Stimulated activated CD8-positive, alpha-beta memory T cell treated with anti-CD3 and anti-CD28 coated beads, Interleukin-4, amount 100 ng/mL, for 4 hours (primary cell): ENCODE results near the gene COMP.

ENCODE experiments used
- DNase-seq, 2 donors: peaks; one replicate each; pipeline ENCODE4 v3.0.0-alpha.2; 2020; ENCODE audit warnings: low read depth in 2 of 2, low spot score in 1 of 2

Gene COMP

GRCh38 chr19:18783958-18784785 lies 6.9 kb downstream of the COMP start:
- no peak for DNase-seq

- no peak for DNase-seq
Measured at GRCh38 chr19:18782559-18783225, 8.4 kb downstream of the COMP start.

DNA sequence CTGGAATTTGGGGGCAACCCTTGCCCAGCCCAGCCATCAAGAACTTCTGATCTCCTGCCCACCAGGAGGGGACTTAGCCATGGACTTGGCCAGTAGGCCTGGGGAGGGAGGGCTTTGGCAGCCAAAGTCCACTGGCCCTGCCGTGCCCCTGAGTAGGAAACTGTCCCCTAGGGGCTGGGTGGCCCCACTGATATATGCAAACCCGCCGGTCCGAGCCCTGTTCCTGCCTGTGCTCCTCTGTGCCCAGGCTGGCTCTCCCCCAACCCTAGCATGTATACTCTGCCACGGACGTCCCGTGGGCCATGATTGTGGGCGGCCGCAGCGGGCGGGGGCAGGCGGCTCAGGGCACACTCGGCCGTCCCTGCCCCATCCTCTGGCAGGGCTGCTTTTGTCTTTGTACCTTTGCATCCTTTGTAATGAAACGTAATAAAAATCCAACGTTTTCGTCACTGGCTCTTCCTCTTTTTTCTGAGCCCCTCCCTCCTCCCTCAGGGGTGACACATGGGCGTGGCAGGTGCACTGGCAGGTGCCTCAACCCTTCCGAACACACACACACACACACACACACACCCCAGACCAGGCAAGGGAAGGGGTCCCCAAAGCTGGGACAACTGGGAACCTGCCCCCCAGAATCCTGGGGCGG lies 9.1 kb downstream of the COMP start:
- DNase-seq, result no peak

DNA sequence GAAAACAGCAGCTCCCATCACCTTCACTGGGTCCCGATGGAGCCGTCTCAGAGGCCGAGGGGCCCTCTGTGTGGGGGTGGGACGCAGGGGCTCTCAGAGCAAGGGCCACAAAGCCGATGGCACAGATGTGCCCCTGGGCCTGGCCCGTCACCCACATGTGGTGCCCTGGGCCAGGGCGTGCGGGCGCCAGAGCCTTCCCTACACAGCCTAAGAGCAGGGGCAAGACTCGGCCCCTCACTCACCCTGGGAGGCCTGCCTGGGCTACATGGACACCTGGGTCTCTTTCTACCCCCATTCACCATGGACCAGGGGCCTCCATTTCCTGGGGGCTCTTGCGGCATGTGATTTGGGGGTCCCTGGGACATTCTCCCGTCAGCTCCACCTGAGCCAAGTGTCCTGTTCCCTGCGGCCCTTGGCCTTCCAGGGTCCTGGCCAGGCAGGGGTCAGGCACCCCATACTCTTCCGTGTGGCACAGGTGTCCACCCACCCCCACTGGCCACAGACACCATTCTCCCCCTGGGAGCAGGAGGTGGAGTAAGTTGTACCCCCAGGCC lies 10.0 kb downstream of the COMP start:
- DNase-seq, result no peak

DNA sequence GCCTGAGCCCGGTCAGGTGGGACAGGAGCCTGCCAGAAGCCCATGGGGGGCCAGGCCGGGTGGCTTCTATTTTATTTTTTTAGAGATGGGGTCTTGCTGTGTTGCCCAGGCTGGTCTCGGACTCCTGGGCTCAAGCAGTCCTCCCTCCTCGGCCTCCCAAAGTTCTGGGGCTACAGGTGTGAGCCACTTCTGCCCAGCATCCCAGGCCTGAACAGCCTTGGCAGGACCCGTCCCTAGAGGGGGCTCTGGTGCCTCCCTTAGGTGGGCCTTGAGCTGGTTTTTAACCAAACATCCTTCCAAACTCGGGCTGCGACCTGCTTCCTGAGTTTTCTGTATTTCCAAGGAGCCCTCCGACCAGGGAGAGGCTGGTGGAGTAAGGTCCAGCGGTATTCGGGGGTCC lies 10.5 kb downstream of the COMP start:
- no peak for DNase-seq

- no peak for DNase-seq
Measured at GRCh38 chr19:18780081-18780480, 11.0 kb downstream of the COMP start.

- DNase-seq, result no peak
Measured at GRCh38 chr19:18778826-18779495, 12.1 kb downstream of the COMP start.

- no peak for DNase-seq
Measured at GRCh38 chr19:18778076-18778389, 13.1 kb downstream of the COMP start.

DNA sequence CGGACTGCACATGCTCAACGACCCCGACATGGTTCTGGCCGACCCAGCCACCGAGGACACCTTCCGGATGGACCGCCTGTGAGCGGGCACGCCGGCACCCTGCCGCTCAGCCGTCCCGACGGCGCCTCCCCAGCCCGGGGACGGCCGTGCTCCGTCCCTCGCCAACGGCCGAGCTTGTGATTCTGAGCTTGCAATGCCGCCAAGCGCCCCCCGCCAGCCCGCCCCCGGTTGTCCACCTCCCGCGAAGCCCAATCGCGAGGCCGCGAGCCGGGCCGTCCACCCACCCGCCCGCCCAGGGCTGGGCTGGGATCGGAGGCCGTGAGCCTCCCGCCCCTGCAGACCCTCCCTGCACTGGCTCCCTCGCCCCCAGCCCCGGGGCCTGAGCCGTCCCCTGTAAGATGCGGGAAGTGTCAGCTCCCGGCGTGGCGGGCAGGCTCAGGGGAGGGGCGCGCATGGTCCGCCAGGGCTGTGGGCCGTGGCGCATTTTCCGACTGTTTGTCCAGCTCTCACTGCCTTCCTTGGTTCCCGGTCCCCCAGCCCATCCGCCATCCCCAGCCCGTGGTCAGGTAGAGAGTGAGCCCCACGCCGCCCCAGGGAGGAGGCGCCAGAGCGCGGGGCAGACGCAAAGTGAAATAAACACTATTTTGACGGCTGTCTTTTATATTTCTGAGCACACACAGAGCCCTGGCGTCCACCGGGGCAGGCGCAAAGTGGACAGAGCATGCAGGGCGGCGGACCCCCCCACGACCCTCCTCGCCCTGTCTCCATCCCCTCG lies 13.6 kb downstream of the COMP start:
- DNase-seq, result no peak

DNA sequence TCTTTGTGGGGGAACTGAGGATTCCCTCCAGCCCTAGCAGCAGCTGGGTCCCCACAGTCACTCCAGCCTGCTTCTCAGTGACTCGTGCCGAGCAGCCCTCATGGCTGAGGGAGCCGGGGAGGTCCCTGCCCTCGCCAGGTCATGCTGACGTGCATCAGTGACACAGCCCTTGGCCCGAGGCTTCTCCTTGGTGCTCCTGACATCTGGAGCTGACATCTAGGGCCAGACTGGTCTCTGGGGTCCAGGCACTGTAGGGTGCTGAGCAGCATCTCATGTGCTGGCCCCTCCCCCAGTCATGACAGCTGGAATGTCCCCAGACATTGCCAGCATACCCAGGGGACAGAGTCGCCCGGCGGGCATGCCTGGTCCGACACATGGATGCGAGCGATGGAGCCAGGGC lies 14.4 kb downstream of the COMP start:
- no peak for DNase-seq

DNA sequence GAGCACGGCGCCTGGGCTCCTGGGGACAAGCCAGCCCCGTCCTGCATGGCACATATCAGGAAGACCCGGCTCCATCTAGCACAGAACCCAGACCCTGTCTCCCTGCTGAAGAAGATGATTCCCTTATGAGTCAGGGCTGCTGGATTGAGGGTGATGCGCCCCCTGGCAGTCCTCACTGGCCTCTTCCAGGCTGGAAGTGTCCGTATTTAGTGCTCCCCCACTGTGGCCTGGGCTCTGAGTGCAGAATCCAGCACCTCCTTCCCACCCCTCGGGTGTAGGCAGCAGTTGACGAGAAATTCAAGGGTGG lies 14.9 kb downstream of the COMP start:
- no peak for DNase-seq

DNA sequence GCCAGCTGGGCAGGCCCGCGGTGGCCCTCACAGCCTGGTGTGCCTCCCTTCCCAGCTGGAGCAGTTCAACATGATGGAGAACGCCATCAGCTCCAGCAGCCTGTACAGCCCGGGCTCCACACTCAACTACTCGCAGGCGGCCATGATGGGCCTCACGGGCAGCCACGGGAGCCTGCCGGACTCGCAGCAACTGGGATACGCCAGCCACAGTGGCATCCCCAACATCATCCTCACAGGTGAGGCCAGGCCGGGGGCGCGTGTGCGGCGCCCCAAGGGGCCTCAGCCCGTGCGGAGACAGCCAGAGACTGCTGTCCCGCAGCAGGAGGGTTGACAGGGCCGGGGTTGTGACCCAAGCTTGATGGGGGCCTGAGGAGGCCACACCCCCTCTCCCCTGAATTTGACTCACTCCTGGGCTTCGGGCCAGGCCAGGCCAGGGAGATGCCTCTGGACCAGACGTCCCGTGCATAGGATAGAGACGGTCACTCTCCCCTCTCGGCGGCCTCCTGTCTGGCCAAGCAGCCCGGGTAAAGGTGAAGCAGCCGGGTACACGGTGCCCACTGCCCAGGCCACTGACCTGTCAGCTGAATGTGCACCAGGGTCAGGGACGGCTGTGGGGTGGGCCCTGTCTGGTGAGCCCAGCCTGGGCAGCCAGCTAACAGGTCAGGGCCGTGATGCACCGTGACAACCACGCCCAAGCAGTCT lies 15.4 kb downstream of the COMP start:
- no peak for DNase-seq

DNA sequence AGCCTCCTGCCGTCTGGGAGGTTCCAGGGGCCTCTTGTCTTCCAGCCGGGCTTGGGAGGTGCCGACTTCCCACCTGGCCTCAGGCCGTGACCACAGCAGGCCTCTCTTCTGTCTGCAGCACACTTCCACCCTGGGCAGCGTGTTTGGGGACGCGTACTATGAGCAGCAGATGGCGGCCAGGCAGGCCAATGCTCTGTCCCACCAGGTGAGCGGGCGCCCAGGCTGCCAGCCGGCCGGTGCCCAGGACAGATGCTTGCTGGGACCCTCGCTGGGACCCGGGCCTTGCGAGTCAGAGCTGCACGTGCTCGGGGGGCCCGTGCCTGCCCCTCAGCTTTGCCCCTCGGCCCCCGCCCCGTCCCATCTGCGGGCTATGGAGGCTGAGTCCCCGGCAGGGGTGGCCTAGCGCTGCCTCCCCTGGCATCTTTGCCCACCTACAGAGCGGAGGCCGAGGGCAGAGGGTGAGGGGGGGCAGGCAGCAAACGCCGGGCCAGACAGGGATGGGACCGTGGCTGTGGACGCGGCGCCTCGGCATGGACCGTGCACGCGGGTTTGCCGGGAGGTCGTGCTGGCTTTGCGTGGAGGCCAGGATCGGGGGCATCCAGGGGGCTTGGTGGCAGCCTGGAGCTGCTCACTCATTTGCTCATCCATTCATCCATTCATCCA lies 16.2 kb downstream of the COMP start:
- DNase-seq, result no peak

GRCh38 chr19:18774107-18774506 lies 17.0 kb downstream of the COMP start:
- no peak for DNase-seq

DNA sequence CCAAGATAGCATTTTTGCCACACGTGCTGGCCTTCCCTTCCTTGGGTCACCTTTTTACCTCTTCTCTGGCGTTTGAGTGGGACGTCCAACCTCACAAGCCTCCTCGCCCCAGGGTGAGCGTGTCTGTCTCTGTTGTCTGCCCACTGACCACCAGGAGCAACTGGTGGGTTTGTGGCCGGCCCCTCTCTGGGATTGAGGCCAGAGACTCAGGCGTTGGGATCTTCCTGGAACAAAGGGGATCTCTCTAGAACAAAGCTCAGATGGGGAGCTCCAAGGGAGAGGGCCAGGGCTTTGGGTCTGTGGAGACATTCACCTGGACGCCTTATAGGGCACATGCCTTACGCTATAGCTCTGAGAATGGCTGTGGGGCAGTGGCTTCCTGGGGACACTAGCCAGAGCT lies 17.4 kb downstream of the COMP start:
- no peak for DNase-seq

DNA sequence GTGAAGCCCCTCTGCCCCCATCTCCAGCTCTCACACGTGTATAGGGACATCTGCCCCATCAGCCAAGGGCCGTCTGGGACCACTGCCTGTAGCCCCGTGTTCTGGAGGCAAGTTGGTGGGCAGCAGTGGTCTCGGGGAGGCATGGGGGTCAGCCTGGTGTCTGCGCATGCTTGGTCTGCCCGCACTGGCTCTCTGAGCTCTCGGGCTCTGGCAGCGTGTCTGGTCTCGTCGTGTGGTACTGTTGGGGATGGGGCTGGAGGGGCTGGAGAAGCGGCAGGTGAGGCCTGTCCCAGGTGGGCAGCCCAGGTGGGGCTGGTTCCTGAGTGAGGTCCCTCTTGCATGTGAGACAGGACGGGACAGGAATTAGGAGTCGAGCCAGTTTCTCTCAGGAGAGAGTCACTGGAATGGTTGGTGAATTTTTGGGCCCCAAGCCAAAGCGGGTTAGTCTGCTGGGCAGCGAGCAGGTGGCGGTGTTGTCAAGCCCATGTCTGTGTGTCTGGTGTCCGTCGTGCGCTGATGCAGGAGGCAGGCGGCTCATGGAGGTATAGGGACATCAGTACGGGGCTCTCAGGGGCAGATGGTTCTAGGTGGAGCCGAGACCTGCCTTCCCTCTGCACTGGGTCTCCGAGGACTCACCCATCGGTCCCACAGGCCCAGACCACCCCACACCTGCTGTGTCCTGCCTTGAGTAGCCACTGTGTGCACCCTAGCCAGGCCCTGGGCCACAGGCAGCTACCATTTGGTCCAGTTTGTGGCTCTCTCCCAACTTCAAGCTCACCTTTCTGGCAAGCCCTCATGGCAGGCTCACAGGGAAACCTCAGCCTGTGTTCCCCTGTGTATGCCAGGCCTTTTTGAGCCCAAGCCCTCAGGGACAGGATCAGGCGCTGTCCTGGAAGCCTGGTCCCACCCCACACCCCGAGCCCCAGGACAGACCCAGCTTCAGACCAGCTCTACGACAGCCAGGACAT lies 18.2 kb downstream of the COMP start:
- DNase-seq, result no peak

GRCh38 chr19:18771328-18772242 lies 19.5 kb downstream of the COMP start:
- DNase-seq, result no peak
